CD4-positive, alpha-beta T cell treated with Interleukin-17A for 4 hours (primary cell): ENCODE measurements around the gene TMEM179.
"Not testable (repeated sequence)": the region's sequence is repeated elsewhere in the genome, so short reads cannot be mapped to it uniquely, and the experiment has no call there.

Experiments
- DNase-seq: peaks from one replicate; pipeline ENCODE4 v3.0.0-alpha.2; 2020; ENCODE audit warnings: mixed read lengths

TMEM179 gene

DNA sequence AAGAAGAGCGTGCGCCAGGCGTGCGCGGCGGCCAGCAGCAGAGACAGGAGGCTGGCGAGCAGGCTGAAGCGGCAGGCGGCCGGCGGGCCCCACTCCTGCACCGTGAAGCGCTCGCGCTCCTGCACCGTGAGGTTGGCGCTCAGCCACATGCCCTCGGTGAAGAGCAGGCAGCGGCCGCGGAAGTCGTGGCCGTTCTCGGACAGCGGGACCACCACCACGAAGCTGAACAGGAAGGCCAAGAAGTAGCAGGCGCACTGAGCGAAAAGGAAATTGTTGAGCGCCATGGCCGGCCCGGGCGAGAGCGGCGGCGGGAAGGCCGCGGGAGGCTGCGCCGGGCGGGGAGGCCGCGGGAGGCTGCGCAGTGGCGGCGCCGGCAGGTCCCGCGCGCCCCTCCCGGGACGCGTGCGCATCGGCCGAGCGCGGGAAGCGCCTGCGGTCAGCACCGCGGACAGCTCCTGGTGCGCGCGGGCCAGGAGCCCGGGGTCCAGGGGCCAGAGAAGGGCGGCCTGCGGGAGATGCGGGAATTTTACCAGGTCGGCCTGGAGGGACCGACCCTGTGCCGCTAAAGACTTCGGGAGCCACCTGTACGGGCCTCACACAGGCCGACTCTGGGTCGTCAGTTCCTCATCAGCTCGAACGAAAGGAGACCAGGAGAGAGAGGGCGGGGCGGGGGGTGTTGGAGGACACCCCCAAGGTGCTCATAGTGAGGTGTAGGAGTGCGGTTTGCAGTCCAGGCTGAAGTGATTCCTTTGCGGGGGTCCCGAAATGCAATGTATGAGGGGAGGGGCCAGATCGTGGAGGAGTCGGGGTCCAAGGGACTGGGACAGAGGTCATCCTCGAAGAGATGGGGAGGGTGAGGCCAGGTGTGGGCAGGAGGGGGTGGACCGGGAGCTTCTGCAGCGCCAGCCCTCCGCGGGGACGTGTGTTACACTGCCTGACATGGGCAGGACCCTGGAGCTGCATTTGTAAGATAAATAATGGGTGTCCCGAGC is at the start of gene TMEM179:
TMEM179 (minus strand) TSS at position 315 of the 992 bp plus-strand sequence; CDS start at position 284, 31 bp downstream.
- no peak for DNase-seq

DNA sequence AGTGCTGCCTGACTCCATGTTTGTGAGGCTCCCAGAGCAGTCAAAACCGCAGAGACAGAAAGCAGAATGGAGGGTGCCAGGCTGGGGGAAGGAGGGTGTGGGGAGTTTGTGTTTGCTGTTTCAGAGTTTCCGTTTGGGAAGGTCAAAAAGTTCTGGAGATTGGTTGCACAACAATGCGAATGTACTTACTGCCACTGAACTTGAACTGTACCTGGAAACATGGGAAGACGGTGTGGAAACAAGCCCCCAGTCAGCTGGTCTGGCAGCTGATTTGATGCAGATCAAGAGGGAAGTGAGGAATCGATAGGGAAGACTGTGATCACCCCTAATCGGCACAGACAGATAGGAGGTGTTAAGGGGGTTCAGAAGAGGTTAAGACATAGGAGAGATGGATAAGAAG is 49.5 kb upstream of the TMEM179 start:
- no peak for DNase-seq

DNA sequence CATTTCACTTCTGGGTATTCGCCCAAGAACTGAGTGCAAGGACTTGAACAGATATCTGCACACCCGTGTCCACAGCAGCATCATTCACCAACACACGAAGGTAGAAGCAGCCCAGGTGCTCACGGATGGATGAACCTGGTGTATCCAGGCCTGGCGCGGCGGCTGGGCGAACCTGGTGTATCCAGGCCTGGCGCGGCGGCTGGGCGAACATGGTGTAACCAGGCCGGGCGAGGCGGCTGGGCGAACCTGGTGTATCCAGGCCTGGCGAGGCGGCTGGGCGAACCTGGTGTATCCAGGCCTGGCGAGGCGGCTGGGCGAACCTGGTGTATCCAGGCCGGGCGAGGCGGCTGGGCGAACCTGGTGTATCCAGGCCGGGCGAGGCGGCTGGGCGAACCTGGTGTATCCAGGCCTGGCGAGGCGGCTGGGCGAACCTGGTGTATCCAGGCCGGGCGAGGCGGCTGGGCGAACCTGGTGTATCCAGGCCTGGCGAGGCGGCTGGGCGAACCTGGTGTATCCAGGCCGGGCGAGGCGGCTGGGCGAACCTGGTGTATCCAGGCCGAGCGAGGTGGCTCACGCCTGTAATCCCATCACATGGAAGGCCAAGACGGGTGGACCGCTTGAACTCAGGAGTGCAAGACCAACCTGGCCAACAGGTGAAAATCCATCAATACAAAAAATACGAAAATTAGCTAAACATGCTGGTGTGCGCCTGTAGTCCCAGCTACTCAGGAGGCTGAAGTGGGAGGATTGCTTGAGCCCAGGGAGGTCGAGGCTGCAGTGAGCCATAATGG is 48.8 kb upstream of the TMEM179 start:
- DNase-seq = not testable (repeated sequence)

GRCh38 chr14:104652386-104652785 is 47.8 kb upstream of the TMEM179 start:
- DNase-seq = no peak

DNA sequence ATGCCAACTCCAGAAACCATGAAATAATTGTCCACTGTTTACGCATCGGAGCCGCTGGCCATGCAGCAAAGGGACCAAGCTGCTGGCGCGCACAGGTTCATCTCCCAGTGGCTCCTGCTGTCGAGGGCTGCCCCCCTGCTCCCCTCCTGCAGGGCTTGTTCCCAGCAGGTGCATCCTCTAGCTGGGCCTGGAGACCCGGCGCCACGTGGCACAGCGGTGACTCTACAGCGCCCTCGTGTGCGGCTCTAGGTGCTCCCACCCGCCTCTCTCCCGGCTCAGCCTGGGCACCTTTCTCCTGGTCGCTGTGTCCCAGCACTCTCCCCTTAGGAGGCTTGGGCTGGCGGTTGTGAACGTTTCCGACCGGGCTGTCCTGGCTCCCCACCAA is 47.3 kb upstream of the TMEM179 start:
- DNase-seq = no peak

DNA sequence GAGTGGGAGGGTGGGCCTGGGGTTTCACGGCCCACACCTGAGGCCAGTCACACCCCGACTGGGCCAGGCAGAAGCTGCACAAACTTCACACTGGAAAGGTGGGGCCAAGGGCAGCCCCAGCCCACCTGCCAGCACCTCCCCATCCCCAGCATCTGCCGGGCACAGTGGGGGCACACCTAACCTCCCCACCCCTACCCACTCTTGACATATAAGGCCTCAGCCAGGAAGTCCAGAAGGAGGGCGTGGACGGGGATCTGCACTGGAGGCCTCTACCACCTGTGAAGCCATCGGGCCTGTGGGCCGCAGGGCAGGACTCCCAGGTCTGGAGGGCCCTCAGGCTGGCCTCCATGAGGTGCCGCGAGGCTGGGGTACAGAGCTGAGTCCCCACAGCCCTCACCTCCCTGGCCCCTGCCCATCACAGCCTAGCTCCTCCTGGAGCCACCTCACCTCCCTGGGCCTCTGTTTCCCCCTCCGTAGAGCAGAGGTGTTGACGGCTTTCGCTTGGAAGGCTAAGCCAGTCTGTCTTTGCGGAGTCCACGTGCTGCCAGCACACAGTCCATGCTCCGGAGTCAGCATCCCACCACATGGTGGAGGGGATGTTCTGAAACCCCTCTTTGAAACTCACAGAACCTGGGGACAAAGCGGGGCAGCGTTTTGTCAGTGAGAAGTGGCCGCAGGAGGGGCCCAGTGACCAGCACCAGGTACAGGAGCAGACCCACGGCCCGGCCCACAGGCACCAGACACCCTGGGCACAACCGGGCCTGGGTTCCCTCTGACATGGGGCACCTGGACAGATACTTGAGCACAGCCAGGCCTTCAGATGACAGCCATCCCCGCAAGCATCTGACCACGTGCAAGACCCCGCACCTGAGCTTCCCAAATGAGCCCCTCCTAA is 46.7 kb upstream of the TMEM179 start:
- no peak for DNase-seq

DNA sequence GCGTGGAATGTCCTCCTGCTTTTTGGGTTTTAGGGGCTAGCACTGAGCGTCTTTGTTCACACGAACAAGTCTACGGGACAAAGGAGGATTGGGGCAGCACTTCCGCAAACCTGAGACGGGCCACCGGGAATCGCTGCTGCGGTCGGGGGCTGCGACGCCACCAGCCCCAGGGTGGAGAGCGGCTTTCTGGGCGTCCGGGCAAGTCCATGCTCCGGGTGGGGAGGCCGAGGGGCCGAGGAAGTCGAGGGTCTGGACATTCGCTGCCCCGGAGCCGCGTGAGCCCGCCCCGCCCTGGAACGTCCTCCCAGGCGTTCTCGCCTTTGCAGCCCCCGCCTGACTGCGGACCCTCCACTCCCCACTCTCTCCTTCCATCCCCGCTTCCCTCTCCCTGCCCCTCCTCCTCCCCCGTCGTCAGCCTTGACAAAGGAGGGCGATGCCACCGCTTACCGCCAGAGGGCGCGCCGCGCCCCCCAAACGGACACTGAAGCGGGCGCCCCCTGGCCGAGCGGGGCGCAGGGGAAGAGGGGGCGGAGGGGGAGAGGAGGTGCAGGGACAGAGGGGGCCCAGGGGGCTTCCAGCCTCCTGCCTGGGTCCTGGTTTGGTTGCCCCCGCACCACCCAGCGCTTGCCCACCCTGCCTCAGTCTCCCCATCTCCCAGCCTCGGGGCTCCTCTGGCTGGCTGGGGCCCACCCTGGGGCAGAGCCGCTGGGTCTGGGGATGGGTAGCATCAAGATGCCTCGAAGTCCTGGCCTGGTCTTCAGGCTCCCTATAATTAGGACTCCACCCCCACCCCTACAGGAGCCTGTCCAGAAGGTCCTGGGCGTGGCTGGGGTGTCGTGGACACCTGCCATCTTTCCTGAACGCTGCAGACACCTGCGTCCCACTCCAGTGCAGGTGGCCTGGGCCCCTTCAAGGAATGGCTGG is 45.7 kb upstream of the TMEM179 start:
- peak; percentile 77 for DNase-seq

GRCh38 chr14:104647467-104648043 is 43.0 kb upstream of the TMEM179 start:
- DNase-seq = no peak

DNA sequence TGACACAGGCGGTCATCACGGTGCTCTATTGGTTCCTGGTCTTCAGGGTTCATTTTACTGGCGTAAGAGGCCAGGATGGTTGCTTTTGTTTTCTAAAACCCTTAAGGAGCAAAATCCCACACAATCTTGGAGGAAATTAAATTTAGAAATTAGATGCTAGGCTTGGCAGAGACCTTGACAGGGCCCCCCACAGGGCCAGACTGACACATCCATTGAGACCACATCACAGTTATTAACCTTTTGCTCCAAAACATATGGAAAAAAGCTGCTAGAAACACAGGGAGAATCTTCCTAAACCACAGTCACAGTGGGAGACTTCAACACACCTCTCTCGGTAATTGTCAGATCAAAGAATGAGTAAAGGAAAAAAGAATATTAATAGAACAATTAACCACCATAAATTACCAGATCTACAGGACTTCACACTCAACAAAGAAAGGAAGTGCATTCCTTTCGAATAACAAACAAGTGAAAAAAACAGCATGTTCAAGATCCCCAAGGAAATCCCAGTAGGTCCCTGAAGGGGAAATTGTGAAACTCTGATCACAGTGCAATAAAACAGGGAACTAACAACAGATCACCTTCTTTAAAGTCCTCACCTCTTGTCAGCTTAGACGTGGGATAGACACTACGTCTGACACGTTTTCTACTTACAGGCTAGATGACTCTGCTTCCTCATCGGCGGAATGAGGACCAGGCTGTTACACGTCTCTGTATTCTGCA is 40.2 kb upstream of the TMEM179 start:
- no peak for DNase-seq

- DNase-seq = no peak
Observed at GRCh38 chr14:104644091-104644635, 39.6 kb upstream of the TMEM179 start.

- DNase-seq = no peak
Observed at GRCh38 chr14:104643306-104643705, 38.7 kb upstream of the TMEM179 start.

DNA sequence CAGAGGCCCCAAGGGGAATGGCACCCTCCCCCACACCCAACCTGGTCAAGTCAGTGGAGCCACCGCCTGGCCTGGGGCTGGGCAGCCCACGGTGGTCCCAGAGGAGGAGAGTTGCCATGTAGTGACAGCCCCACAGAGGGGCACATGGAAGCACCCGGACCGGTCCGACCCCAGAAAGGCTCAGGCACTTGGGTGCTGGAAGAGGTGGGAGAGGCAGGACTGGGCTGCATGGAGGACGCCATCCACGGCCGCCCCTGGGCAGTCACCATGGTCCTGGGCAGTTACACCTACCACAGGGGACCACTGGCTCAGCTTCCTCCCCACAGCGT is 37.9 kb upstream of the TMEM179 start:
- DNase-seq = no peak

- DNase-seq = no peak
Observed at GRCh38 chr14:104641753-104642539, 37.4 kb upstream of the TMEM179 start.

DNA sequence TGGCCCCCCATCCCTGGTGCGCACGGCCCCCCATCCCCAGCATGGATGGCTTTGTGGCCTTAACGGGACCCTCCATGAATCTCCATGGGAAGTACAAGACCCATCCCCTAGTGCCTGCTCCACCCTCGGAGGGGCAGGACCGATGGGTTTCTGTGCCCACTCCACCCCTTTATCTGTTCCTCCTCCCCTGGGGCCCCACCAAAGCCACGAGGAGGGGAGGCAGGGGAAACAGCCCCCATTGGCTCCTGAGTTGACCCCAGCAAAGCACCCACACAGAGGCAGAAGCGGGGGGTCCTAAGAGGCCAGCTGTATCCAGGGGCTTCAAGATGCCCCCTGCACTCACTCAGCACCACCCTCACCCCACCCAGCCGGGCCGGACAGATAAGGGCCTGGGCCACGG is 36.1 kb upstream of the TMEM179 start:
- no peak for DNase-seq

- peak; percentile 63 for DNase-seq
Observed at GRCh38 chr14:104639885-104640548, 35.4 kb upstream of the TMEM179 start.

DNA sequence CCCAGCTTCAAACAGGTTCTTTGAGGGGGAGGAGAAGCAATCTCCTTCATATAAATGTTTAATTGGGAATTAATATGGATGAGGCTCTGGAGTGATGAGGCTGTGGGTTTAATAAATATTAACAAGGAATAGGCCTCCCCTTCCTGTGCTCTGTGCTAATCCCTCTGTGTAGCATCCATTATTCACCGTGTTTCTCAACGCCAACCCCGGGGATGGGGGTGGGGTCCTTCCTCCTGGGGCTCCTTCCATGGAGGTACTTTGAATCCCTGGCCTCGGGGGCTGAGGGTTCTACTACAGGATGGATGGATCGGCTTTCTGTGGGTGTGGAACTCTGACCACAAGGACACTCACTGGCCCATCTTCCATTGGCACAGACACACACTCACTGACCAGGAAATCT is 34.9 kb upstream of the TMEM179 start:
- no peak for DNase-seq

GRCh38 chr14:104638927-104639450 is 34.4 kb upstream of the TMEM179 start:
- no peak for DNase-seq

DNA sequence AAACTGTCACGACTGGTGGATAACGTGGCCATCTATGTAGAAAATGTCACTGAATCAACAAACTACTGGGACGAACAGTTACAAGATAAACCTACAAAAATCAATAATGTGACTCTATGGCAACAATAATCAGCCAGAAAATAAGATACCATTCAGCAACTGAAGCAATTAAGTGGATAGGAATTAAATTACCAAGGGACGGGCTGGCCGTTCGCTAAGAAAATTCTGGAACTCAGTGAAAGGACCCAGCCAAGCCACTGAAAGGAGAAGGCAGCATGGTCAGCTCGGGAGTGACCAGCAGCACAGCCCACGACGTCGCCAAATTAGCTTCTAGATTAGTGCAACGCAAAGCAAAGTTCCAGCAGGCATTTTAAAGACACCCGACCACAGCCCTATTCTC is 33.6 kb upstream of the TMEM179 start:
- DNase-seq = no peak
